Uterine smooth muscle cell (primary cell): Measurements from ENCODE around the gene PCBP4. TPM values are rescaled to one million over a fixed set of nuclear protein-coding genes. Genes with fewer than 3 reads are reported as not detected.

Experiments
- total RNA-seq: library from RNA; depleted of rRNA; stranded (reverse); fragments of >200 nt; gene quantifications from 2 replicates; pipeline ENCODE4 v1.2.3, GENCODE V29; 2014

PCBP4 gene
- 38.6 and 40.1 TPM in 2 replicates for total RNA-seq

DNA sequence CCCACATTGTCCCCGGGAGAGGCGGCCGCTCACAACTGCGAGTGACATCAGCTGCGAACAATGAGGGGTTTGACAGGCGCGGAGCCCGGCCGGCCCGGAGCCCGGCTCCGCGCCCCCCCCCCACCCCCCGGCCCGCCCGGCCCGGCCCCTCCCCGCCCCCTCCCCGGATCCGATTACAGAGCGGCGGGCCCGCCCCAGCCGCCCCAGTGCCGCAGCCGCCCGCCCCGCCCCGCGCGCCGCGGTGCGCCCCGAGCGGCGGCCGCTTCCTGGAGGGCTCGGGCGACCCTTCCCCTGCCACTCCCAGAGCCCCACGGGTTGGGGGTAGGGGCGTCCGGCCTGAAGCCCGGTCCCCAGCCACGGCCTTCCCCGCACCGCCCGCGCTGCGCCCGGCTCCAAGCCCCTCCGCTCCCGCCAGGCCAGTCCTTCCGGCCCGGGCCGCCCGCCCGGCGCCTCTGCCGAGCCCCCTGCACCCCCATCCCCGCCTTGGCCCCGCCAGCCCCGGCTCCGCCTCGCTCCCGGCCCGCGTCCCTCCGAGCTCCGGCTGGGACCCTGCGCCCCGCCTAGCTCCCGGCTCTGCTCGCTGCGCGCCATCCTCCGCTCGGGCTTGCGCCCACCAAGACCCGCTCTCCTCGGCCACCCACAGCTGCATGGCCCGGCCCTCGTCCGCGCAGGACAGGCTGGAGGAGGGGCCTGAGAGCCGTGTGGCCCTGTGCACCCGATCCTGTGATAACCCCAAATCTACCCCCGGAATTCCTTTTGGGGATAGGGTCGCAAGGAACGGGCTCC is at the start of gene PCBP4:
TSS of gene PCBP4 (minus strand) at position 71 of the 786 bp plus-strand sequence. CDS start 6,214 bp downstream, outside the sequence.

DNA sequence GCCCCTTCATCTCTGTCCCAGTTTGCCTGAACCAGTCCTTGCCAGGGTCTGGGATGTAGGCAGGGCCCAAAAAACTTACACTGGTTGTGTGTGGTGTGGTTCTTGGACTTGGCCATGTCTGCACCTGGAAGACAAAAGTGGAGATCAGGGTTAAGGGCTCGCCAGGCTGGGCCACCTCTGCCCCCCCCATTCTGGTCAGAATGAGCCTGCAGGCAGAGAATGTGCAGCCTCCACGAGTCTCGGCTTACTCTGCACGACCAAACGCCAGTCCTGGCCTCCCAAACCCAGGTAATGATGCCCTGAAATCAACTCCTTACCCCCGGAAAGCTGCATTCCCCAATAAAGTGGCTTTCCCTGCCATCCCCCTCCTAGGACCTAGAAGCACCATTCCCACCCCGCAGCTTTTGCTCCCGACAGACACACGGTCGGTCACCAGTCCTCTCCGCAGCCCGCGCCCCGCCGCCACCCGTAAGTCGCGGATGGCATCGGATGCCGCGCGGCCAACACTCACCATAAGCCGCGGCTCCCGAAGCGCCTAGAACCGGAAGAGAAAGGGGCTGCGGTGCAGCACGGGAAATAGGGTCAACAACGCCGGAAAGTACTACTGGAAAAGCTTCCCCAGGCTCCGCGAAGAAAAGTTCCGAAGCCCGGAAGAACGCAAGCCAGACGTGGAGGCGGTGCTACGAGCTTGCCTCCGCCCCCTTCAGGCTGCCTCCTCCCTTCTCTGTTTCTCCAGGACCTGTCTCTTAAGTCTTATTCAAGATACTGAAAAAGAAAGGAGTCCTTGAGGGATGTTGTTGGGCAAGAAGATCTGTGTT is 28.3 kb upstream of the PCBP4 start, which contains the start of gene RPL29:
TSS of gene RPL29 (minus strand) at position 550 of the 818 bp plus-strand sequence. CDS start at position 116, 434 bp downstream.

DNA sequence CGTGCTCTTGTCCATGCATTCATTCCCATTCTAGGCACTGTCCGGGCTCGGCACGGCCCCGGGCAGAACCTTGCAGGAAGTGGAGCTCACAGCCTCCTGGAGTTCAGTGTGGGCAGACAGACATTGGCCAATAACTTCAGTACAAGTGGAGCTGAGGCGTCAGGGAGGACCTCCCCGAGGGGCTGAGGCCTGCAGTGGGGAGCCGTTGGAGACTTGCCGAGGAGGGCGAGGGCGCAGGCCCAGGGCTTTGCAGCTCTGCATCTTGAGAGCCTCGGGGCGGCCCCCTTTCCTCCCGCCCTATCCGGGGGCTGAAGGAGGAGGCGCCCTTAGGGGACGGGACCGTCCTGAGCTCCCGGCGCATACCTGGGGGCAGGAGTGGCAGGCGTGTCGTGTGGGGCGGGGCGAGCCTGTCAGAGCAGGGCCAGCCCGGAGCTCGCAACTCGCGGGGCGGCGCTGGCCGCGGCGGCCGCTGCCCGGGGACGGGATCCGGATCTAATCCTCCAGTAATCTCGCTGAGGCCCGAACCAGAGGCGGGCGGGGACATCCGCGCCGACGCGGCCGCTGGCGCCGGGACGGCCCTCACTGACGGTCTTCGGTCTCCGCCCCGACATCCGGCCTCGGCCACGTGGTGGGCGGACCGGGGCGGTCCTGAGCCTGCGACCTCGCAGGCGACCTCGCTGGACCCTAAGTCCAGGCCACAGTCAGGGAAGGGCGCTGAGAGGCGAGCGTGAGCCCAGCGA is 15.8 kb upstream of the PCBP4 start, which contains the start of gene ACY1:
TSS of gene ACY1 (plus strand) at position 698 of the 740 bp plus-strand sequence. CDS start 530 bp downstream, outside the sequence.

DNA sequence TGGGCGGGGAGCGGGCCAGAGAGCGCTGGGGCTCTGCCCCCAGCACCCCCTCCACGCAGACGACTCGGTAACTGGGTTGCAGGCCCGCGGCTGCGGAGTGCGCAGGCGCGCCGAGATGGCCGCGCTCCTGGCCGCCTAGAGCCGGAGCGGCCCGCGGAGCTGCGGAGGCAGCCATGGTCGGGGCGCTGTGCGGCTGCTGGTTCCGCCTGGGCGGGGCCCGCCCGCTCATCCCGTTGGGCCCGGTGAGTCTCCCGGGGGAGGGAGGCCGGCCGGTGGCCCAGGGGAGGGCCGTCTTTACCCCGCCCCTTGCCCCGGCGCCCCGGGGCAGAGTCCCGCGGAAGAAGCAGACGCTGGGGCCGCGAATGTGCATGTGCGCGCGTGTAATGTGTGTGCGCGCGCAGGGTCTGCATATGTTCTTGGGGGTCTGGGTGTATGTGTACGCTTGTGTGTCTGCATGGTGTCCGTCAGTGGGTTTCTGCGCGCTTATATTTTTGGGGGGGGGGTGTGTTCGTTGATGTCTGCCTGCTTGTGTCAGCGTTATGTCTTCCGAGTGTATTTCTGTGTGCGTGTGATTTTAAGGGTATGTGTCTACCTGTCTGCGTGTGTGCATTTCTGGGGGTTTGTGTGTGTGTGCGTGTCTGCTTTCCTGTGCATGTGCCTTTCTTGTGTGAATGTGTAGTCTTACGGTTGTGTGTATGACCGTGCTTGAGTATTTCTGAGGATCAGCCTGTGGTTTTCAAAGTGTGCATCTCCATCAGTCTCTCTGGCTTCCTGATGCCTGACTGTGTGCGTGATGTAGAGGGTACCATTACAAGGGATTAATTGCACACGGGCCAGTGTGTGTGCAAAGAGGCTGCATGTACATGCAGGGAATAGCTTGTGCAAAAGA is 8.0 kb upstream of the PCBP4 start, which contains the start of gene ABHD14A:
TSS of gene ABHD14A (plus strand) at position 102 of the 889 bp plus-strand sequence. CDS start at position 174, 72 bp downstream.

DNA sequence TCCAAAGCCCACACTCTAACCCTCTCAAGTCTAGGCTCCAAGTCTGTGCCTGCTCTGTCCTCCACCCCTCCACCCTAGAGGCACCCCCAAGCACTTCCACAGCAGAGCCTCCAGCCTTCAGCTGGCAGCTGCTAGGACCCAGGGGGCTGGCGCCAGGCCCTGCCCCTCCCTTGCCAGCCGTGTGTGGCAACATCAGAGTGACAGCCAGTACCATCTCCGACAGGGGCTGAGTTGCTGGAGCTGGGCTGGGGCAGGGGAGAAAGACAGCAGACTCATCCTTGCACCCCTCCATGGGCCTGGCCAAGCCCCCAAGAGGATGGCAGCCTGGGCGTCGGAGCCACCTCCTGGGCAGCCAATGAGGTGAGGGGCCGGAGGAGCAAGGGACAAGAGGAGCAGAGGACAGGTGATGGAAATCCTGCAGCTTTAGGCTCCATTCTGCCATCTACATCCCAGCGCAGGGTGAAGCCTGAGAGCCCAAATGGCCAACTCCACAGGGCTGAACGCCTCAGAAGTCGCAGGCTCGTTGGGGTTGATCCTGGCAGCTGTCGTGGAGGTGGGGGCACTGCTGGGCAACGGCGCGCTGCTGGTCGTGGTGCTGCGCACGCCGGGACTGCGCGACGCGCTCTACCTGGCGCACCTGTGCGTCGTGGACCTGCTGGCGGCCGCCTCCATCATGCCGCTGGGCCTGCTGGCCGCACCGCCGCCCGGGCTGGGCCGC is 11.9 kb downstream of the PCBP4 start, which contains the start of gene GPR62:
TSS of gene GPR62 (plus strand) at position 207 of the 718 bp plus-strand sequence. CDS start at position 479, 272 bp downstream.

DNA sequence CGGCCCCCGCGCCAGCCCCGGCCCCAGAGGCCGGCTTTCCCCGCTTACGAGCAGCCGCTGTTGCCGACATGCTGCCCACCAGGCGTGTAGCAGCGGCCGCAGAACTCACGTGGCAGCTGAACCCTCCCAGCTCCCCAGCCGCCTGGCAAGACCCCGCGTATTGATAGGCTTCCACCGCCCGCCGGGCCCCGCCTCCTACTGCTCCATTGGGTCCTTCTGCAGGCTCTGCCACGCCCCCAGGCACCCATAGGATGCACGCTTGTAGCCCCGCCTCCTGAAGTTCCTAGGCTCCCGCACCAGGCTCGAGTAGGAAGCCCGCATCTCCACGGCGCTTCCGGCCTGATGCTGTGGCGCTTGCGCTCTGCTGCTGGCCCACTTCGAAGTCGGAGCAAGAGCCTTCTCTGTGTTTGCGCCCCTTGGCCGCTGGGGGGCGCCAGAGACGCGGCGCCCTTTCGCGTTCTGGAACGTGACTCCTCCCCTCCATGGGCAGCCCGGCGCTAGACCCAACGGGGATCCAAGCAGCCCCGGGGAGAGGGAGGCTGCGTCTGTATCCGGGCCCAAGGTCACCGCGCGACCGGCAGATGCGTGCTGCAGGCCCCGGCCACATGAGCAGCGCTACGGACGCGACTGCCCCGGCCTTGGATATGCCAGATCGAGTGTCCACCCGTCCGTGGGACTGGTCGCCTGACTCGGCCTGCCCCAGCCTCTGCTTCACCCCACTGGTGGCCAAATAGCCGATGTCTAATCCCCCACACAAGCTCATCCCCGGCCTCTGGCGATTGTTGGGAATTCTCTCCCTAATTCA is 25.3 kb downstream of the PCBP4 start, which contains the start of the genes PARP3 and RRP9:
TSS of gene PARP3 (plus strand) at position 566 of the 805 bp plus-strand sequence. CDS start 993 bp downstream, outside the sequence.
TSS of gene RRP9 (minus strand) at position 107 of the 805 bp plus-strand sequence. CDS start at position 70, 37 bp downstream.

Other genes starting within 250 kb of the PCBP4 start
- not detected in 2 replicates for gene IQCF6, start 188.2 kb downstream of the PCBP4 start, total RNA-seq
- gene IQCF2, start 105.8 kb downstream of the PCBP4 start, total RNA-seq: not detected in 2 replicates
- gene IQCF5, start 91.9 kb downstream of the PCBP4 start, total RNA-seq: not detected in 2 replicates
- gene IQCF1, start 64.1 kb downstream of the PCBP4 start, total RNA-seq: not detected in 2 replicates
- 41.2 and 47.7 TPM in 2 replicates for gene RRP9, start 25.6 kb downstream of the PCBP4 start, total RNA-seq
- gene PARP3, start 25.1 kb downstream of the PCBP4 start, total RNA-seq: 17.6 and 23.5 TPM in 2 replicates
- 0.12 TPM in 1 of 2 replicates, not detected in the other for gene GPR62, start 12.1 kb downstream of the PCBP4 start, total RNA-seq
- 11.2 and 18.5 TPM in 2 replicates for gene ABHD14B, start 6.6 kb upstream of the PCBP4 start, total RNA-seq
- 3.0 and 10.7 TPM in 2 replicates for gene ABHD14A, start 7.6 kb upstream of the PCBP4 start, total RNA-seq
- gene ACY1, start 16.1 kb upstream of the PCBP4 start, total RNA-seq: 39.7 and 46.6 TPM in 2 replicates
- 767 and 1,154 TPM in 2 replicates for gene RPL29, start 28.4 kb upstream of the PCBP4 start, total RNA-seq
- gene DUSP7, start 89.1 kb upstream of the PCBP4 start, total RNA-seq: 7.9 and 8.6 TPM in 2 replicates
- 9.4 and 24.8 TPM in 2 replicates for gene POC1A, start 187.0 kb upstream of the PCBP4 start, total RNA-seq
- gene ALAS1, start 230.7 kb upstream of the PCBP4 start, total RNA-seq: 40.4 and 45.4 TPM in 2 replicates